K562 (cell line): ENCODE results near the gene SYPL2. TPM values are rescaled to one million over a fixed set of nuclear protein-coding genes. Genes with fewer than 3 reads are reported as not detected.

Source experiments
- ARNT ChIP-seq, 2 experiments: fragments of 450-650 bp; IDR thresholded peaks; 2 replicates each; pipeline ENCODE4 v1.6.1; 2016; ENCODE audit warnings: mild to moderate bottlenecking in 1 of 2
- CHD7 ChIP-seq: fragments of 200-600 bp; sonication (generic); IDR thresholded peaks from one replicate; pipeline ENCODE4 v1.6.1; 2012; ENCODE audit warnings: mild to moderate bottlenecking, low read depth, low read length, inconsistent platforms
- CREB5 ChIP-seq: fragments of 250-450 bp; sonication (Bioruptor Pico); IDR thresholded peaks from 2 replicates; pipeline ENCODE4 v1.5.0; 2020; ENCODE audit warnings: mild to moderate bottlenecking
- CXXC5 ChIP-seq: fragments of 250-450 bp; sonication (Bioruptor Pico); IDR thresholded peaks from 2 replicates; pipeline ENCODE4 v1.8.0; 2022; ENCODE audit warnings: inconsistent platforms, mild to moderate bottlenecking, moderate library complexity
- DEAF1 ChIP-seq: fragments of 450-650 bp; formaldehyde crosslinking; IDR thresholded peaks from 2 replicates; pipeline ENCODE4 v1.4.0; 2020; ENCODE audit warnings: mild to moderate bottlenecking, moderate library complexity
- EP400 ChIP-seq: fragments of 450-650 bp; IDR thresholded peaks from 2 replicates; pipeline ENCODE4 v1.6.1; 2017; ENCODE audit warnings: antibody characterized with exemption, mild to moderate bottlenecking, moderate library complexity
- EWSR1 ChIP-seq: fragments of 450-650 bp; IDR thresholded peaks from 2 replicates; pipeline ENCODE4 v1.6.1; 2018; ENCODE audit warnings: borderline replicate concordance, mild to moderate bottlenecking, low read depth, moderate library complexity; ENCODE audit not compliant: partially characterized antibody
- NR1H2 ChIP-seq: sonication (generic); formaldehyde crosslinking; IDR thresholded peaks from 2 replicates; pipeline ENCODE4 v1.4.0; 2020; ENCODE audit warnings: mild to moderate bottlenecking, missing genetic modification reagents
- XRCC5 ChIP-seq: fragments of 200-400 bp; formaldehyde crosslinking; IDR thresholded peaks from 2 replicates; pipeline ENCODE4 v1.6.1; 2017; ENCODE audit warnings: low read depth, mild to moderate bottlenecking, low read length
- ZBTB7A ChIP-seq: IDR thresholded peaks from 2 replicates; pipeline ENCODE4 v1.6.1; 2011; ENCODE audit warnings: low read depth, mild to moderate bottlenecking, low read length, moderate library complexity, borderline replicate concordance; ENCODE audit not compliant: control insufficient read depth
- ZNF354B ChIP-seq: fragments of 250-450 bp; sonication (Bioruptor Pico); IDR thresholded peaks from 2 replicates; pipeline ENCODE4 v1.4.0; 2020
- ZSCAN32 ChIP-seq: fragments of 450-650 bp; formaldehyde crosslinking; IDR thresholded peaks from 2 replicates; pipeline ENCODE4 v1.4.0; 2020; ENCODE audit warnings: mild to moderate bottlenecking, moderate library complexity
- polyA plus RNA-seq, 8 experiments: library from polyadenylated mRNA; depleted of rRNA in 4 of 8; stranded (reverse) in 5 of 8; unstranded in 3 of 8; fragments of >200 nt; fragmentation: Nextera tagmentation in 2 of 8; fragmentation: Illumina TruSeq in 1 of 8; extraction: Ambion mirVana in 2 of 8; extraction: Trizol in 1 of 8; gene quantifications; 2 replicates each; pipeline versions ENCODE4 v1.2.1 to v1.2.3, GENCODE V29; 2011 to 2014; ENCODE audit warnings: inconsistent platforms in 1 of 8, missing spikeins in 1 of 8
- total RNA-seq, 7 experiments: library from RNA; depleted of rRNA in 6 of 7; stranded (reverse); fragments of >200 nt in 6 of 7; fragmentation: Illumina TruSeq in 2 of 7; extraction: Trizol in 2 of 7; gene quantifications; 2 replicates each; pipeline versions ENCODE4 v1.2.1 to v1.2.3, GENCODE V29; 2011 to 2021; ENCODE audit warnings: low replicate concordance in 1 of 7

SYPL2 gene
- total and polyA plus RNA-seq, 9 of the 15 experiments (the other 6 are each of a cell fraction or from before 2014, with no cell fraction given) = 0.03 to 0.20 (median 0.07) TPM; not detected in 2

GRCh38 chr1:109490029-109490933 lies 23.9 kb downstream of the SYPL2 start (continued):
- no peak for TF ChIP-seq ZNF354B (CRISPR knock-in tag)
- TF ChIP-seq CREB5 (CRISPR knock-in tag) = no peak
- TF ChIP-seq DEAF1 (CRISPR knock-in tag) = peak; percentile 54; the same call in 1 of the 2 replicates
- no peak for TF ChIP-seq EP400
- no peak for TF ChIP-seq NR1H2 (CRISPR knock-in tag)
- TF ChIP-seq EWSR1 = no peak
- TF ChIP-seq ARNT (IDR thresholded peaks at IDR 0.05) = no peak
- peak; percentile 38; the same call in 1 of the 2 replicates for TF ChIP-seq XRCC5
- TF ChIP-seq CXXC5 (CRISPR knock-in tag) = no peak
- TF ChIP-seq CHD7 = no peak
- no peak for TF ChIP-seq ZSCAN32 (CRISPR knock-in tag)
- TF ChIP-seq ZBTB7A = 0 out of 2 replicates have a peak, but pooled peaks have one; percentile 22
